Measurements from ENCODE around the gene LRP1B.

GRCh38 chr2:140627885-140628284 is 1502.9 kb downstream of the LRP1B start:
- TF ChIP-seq CTCF (IDR thresholded peaks at IDR 0.05): no peak
- no peak for TF ChIP-seq MAZ (IDR thresholded peaks at IDR 0.05; ENCODE audit: borderline replicate concordance, low read depth, low read length)
- no peak for TF ChIP-seq SMC3 (IDR thresholded peaks at IDR 0.05)
- no peak for TF ChIP-seq REST (IDR thresholded peaks at IDR 0.05)
- no peak for TF ChIP-seq POLR2AphosphoS2 (conservative IDR thresholded peaks at IDR 0.05; ENCODE audit: low read length)
- TF ChIP-seq KDM1A (IDR thresholded peaks at IDR 0.05; ENCODE audit: low read depth): no peak
- no peak for TF ChIP-seq ESRRA (IDR thresholded peaks at IDR 0.05; ENCODE audit: borderline replicate concordance, low read length)
- no peak for TF ChIP-seq EP300 (IDR thresholded peaks at IDR 0.05)
- no peak for TF ChIP-seq POLR2A (IDR thresholded peaks at IDR 0.05; ENCODE audit: low read length)
- TF ChIP-seq JUN (IDR thresholded peaks at IDR 0.05): no peak

Measured in A549 (cell line).